ENCODE data around the gene PRKCE.

- TF ChIP-seq CTCF (IDR thresholded peaks at IDR 0.05): no peak
- no peak for TF ChIP-seq USF1 (IDR thresholded peaks at IDR 0.05; ENCODE audit: borderline replicate concordance, low read depth)
Measured at GRCh38 chr2:45715601-45716379, 64.3 kb downstream of the PRKCE start.

All from SK-N-SH (cell line).